Measurements from ENCODE around the gene FBXO44.

DNA sequence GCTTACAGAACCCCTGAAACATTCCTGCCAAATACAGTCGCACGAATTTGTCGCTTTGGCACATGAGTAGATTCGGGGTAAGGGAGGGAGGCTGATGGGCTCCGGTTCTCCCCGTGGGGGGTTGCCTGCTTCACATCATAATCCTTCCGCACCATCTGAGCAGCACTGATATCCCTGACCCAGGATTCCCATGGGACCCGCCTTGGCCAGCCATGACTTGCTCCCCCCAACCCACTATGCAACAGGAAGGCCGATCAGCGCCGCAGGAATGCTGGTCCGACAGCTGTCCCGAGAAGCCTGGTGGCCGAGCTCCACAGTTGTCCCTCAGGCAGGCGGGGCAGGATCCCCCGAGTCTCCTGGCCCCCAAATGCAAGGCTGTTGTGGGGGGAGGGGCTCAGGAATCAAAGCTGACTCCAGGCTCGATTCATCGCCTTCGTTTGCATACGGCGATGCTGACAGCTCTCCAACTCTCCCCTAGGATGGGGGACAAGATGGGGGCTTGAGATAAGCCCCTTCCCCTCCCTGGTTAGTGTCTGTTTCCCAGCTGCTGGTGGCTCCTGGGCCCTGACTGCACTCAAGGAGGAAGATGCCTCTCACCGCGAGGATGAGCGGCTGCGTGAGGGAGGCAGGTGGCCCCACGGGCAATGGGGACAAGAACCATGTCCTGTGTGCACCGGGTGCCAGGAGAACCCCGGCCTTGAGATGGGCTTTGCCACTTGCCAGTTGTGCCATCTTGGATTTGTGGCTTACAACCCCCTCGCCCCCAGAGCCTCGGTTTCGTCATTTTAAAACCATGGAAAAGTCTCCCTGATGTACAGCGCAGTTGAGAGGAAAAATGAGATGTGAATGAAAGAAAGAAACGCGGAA, 46.2 kb downstream of the FBXO44 start:
- TF ChIP-seq CTCF (IDR thresholded peaks at IDR 0.05) (no peak), POLR2A (IDR thresholded peaks at IDR 0.05) (no peak)
